ENCODE results near the gene ABCC12. TPM values are rescaled to one million over a fixed set of nuclear protein-coding genes. Genes with fewer than 3 reads are reported as not detected.

Gene ABCC12
- total and polyA plus RNA-seq, 10 of the 15 experiments (the other 5 are each of a cell fraction or from before 2014, with no cell fraction given) = 0.02 to 0.03 (median 0.03) TPM; not detected in 6

DNA sequence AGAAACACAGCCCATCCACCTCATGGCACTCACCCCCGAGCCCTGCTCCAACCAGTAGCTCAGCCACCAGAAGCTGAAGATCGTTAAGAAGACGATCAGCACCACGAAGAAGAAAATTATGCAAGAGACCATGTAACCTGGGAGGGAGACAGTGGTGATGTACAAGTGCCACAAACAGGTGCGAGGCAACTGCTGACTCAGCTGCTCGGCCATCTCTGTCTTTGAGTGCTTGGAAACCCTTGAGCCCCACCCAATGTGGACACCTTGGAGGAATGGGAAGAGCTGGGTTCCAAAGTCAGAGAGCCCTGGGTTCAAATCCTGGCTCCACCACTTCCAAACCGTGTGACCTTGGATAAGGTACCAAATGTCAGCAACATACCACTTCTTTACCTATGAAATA is 38.1 kb upstream of the ABCC12 start (continued):
- TF ChIP-seq, protein P1, sequence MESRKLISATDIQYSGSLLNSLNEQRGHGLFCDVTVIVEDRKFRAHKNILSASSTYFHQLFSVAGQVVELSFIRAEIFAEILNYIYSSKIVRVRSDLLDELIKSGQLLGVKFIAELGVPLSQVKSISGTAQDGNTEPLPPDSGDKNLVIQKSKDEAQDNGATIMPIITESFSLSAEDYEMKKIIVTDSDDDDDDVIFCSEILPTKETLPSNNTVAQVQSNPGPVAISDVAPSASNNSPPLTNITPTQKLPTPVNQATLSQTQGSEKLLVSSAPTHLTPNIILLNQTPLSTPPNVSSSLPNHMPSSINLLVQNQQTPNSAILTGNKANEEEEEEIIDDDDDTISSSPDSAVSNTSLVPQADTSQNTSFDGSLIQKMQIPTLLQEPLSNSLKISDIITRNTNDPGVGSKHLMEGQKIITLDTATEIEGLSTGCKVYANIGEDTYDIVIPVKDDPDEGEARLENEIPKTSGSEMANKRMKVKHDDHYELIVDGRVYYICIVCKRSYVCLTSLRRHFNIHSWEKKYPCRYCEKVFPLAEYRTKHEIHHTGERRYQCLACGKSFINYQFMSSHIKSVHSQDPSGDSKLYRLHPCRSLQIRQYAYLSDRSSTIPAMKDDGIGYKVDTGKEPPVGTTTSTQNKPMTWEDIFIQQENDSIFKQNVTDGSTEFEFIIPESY (IDR thresholded peaks at IDR 0.05) = no peak
- TF ChIP-seq, protein P2, sequence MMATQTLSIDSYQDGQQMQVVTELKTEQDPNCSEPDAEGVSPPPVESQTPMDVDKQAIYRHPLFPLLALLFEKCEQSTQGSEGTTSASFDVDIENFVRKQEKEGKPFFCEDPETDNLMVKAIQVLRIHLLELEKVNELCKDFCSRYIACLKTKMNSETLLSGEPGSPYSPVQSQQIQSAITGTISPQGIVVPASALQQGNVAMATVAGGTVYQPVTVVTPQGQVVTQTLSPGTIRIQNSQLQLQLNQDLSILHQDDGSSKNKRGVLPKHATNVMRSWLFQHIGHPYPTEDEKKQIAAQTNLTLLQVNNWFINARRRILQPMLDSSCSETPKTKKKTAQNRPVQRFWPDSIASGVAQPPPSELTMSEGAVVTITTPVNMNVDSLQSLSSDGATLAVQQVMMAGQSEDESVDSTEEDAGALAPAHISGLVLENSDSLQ (IDR thresholded peaks at IDR 0.05) = no peak
- TF ChIP-seq, protein P3, sequence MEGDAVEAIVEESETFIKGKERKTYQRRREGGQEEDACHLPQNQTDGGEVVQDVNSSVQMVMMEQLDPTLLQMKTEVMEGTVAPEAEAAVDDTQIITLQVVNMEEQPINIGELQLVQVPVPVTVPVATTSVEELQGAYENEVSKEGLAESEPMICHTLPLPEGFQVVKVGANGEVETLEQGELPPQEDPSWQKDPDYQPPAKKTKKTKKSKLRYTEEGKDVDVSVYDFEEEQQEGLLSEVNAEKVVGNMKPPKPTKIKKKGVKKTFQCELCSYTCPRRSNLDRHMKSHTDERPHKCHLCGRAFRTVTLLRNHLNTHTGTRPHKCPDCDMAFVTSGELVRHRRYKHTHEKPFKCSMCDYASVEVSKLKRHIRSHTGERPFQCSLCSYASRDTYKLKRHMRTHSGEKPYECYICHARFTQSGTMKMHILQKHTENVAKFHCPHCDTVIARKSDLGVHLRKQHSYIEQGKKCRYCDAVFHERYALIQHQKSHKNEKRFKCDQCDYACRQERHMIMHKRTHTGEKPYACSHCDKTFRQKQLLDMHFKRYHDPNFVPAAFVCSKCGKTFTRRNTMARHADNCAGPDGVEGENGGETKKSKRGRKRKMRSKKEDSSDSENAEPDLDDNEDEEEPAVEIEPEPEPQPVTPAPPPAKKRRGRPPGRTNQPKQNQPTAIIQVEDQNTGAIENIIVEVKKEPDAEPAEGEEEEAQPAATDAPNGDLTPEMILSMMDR (IDR thresholded peaks at IDR 0.05 in 2 of 3, conservative IDR thresholded peaks at IDR 0.05 in 1 of 3; ENCODE audit: control insufficient read depth in 2 of 3, extremely low read depth in 1 of 3, insufficient read depth in 1 of 3, low read depth in 3 of 3, low read length in 3 of 3) = no peak
- no peak for TF ChIP-seq CHD2 (IDR thresholded peaks at IDR 0.05; ENCODE audit: borderline replicate concordance, low read depth, low read length)
- TF ChIP-seq, protein P4, sequence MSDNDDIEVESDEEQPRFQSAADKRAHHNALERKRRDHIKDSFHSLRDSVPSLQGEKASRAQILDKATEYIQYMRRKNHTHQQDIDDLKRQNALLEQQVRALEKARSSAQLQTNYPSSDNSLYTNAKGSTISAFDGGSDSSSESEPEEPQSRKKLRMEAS (IDR thresholded peaks at IDR 0.05; ENCODE audit: low read depth, low read length) = no peak
- TF ChIP-seq RELA (IDR thresholded peaks at IDR 0.05; ENCODE audit: borderline replicate concordance, partially characterized antibody) = no peak

All from GM12878 (cell line).